DMS53 (cell line): ENCODE results near the gene DNM3.

Experiments used
- DNase-seq: peaks from one replicate; lab custom pipeline; 2025; lab: John Stamatoyannopoulos, UW

Gene DNM3

GRCh38 chr1:172140591-172140990 is 299.3 kb downstream of the DNM3 start:
- no peak for DNase-seq

- no peak for DNase-seq
Observed at GRCh38 chr1:172141341-172141881, 300.1 kb downstream of the DNM3 start.

GRCh38 chr1:172142324-172142723 is 301.0 kb downstream of the DNM3 start:
- DNase-seq = no peak

- no peak for DNase-seq
Observed at GRCh38 chr1:172143384-172144055, 302.2 kb downstream of the DNM3 start.

- DNase-seq = no peak
Observed at GRCh38 chr1:172144445-172145061, 303.3 kb downstream of the DNM3 start.

GRCh38 chr1:172145231-172145651 is 303.9 kb downstream of the DNM3 start:
- no peak for DNase-seq

GRCh38 chr1:172145656-172146055 is 304.4 kb downstream of the DNM3 start:
- DNase-seq = no peak

GRCh38 chr1:172146141-172146850 is 305.0 kb downstream of the DNM3 start:
- peak; percentile 10 for DNase-seq

- no peak for DNase-seq
Observed at GRCh38 chr1:172147541-172147940, 306.2 kb downstream of the DNM3 start.

GRCh38 chr1:172148213-172148612 is 306.9 kb downstream of the DNM3 start:
- no peak for DNase-seq

GRCh38 chr1:172148707-172149106 is 307.4 kb downstream of the DNM3 start:
- no peak for DNase-seq

- DNase-seq = no peak
Observed at GRCh38 chr1:172149346-172149745, 308.0 kb downstream of the DNM3 start.

GRCh38 chr1:172154551-172154950 is 313.3 kb downstream of the DNM3 start:
- DNase-seq = no peak

- DNase-seq = no peak
Observed at GRCh38 chr1:172155766-172156165, 314.5 kb downstream of the DNM3 start.

- DNase-seq = peak; percentile 44
Observed at GRCh38 chr1:172162236-172162635, 320.9 kb downstream of the DNM3 start.

GRCh38 chr1:172163498-172164215 is 322.4 kb downstream of the DNM3 start:
- no peak for DNase-seq

- no peak for DNase-seq
Observed at GRCh38 chr1:172165403-172165802, 324.1 kb downstream of the DNM3 start.

GRCh38 chr1:172167796-172168596 is 326.7 kb downstream of the DNM3 start:
- no peak for DNase-seq

GRCh38 chr1:172168597-172168872 is 327.2 kb downstream of the DNM3 start:
- DNase-seq = no peak

- no peak for DNase-seq
Observed at GRCh38 chr1:172169836-172170235, 328.5 kb downstream of the DNM3 start.

GRCh38 chr1:172172352-172172831 is 331.1 kb downstream of the DNM3 start:
- DNase-seq = no peak

GRCh38 chr1:172176206-172176605 is 334.9 kb downstream of the DNM3 start:
- DNase-seq = no peak
